ENCODE measurements around the gene KCNMA1. TPM values are rescaled to one million over a fixed set of nuclear protein-coding genes. Genes with fewer than 3 reads are reported as not detected.

KCNMA1 gene
- total RNA-seq, 3 donors from 2014 or later (not counting 1 experiment from before 2014, with no cell fraction given): 0.40 to 1.8 (median 0.63) TPM

GRCh38 chr10:77401683-77402082 is 235.9 kb downstream of the KCNMA1 start:
- Mint-ChIP-seq H3K36me3 (no peaks in the 10 kb centered on the region), H3K27ac (no peak overlapping the region), H3K4me3 (no peak overlapping the region), H3K4me1 (peaks cover 0 to 4% of the 10 kb centered on the region in 2 donors), H3K9me3 (no peaks in the 10 kb centered on the region), H3K27me3 (ENCODE audit: low read depth in 2 of 2) (peaks cover 7 to 15% of the 10 kb centered on the region in 2 donors)
- no peak for ATAC-seq
- WGBS (ENCODE audit: insufficient coverage): 82% methylated on average over 3 of the region's 3 CpGs
- no peaks in the 10 kb centered on the region for H3K9me3 ChIP-seq (ENCODE audit: control insufficient read depth, insufficient read depth, low read length)
- no peak for TF ChIP-seq CTCF (IDR thresholded peaks at IDR 0.05)
- no peaks in the 10 kb centered on the region for H3K27me3 ChIP-seq (ENCODE audit: control insufficient read depth, insufficient read depth, low read length)
- DNase-seq: no peak
- intact Hi-C loops (cut with micrococcal nuclease): no loop called here
- H3K36me3 ChIP-seq (ENCODE audit: control insufficient read depth, insufficient read depth, low read length): no peaks in the 10 kb centered on the region
- no peak overlapping the region for H3K27ac ChIP-seq (ENCODE audit: low read length)
- no peak overlapping the region for H3K4me3 ChIP-seq (ENCODE audit: low read length)
- no peaks in the 10 kb centered on the region for H3K4me1 ChIP-seq (ENCODE audit: control insufficient read depth, insufficient read depth, low read length)

- DNase-seq (no peak), ATAC-seq (no peak)
- intact Hi-C loops (cut with micrococcal nuclease): no loop called here
- no peaks in the 10 kb centered on the region for H3K9me3 ChIP-seq (ENCODE audit: control insufficient read depth, insufficient read depth, low read length)
- H3K36me3 Mint-ChIP-seq: no peaks in the 10 kb centered on the region
- H3K27ac ChIP-seq (ENCODE audit: low read length): no peak overlapping the region
- H3K9me3 Mint-ChIP-seq: no peaks in the 10 kb centered on the region
- peaks cover 15 to 24% of the 10 kb centered on the region in 2 donors for H3K27me3 Mint-ChIP-seq (ENCODE audit: low read depth in 2 of 2)
- no peak overlapping the region for H3K27ac Mint-ChIP-seq
- no peaks in the 10 kb centered on the region for H3K27me3 ChIP-seq (ENCODE audit: control insufficient read depth, insufficient read depth, low read length)
- H3K4me1 Mint-ChIP-seq: no peaks in the 10 kb centered on the region
- H3K4me3 Mint-ChIP-seq: no peak overlapping the region
- H3K36me3 ChIP-seq (ENCODE audit: control insufficient read depth, insufficient read depth, low read length): no peaks in the 10 kb centered on the region
- no peak for TF ChIP-seq CTCF (IDR thresholded peaks at IDR 0.05)
- no peaks in the 10 kb centered on the region for H3K4me1 ChIP-seq (ENCODE audit: control insufficient read depth, insufficient read depth, low read length)
- WGBS (ENCODE audit: insufficient coverage): 89% methylated on average over 4 of the region's 4 CpGs
- H3K4me3 ChIP-seq (ENCODE audit: low read length): no peak overlapping the region
Observed at GRCh38 chr10:77400033-77400432, 237.6 kb downstream of the KCNMA1 start.

- Mint-ChIP-seq H3K27me3 (ENCODE audit: low read depth in 2 of 2) (peaks cover 15 to 24% of the 10 kb centered on the region in 2 donors), H3K36me3 (no peaks in the 10 kb centered on the region), H3K9me3 (no peaks in the 10 kb centered on the region), H3K4me1 (no peaks in the 10 kb centered on the region), H3K27ac (no peak overlapping the region), H3K4me3 (no peak overlapping the region)
- Histone ChIP-seq H3K9me3 (ENCODE audit: control insufficient read depth, insufficient read depth, low read length) (no peaks in the 10 kb centered on the region), H3K4me3 (ENCODE audit: low read length) (no peak overlapping the region), H3K27ac (ENCODE audit: low read length) (no peak overlapping the region), H3K36me3 (ENCODE audit: control insufficient read depth, insufficient read depth, low read length) (no peaks in the 10 kb centered on the region), H3K4me1 (ENCODE audit: control insufficient read depth, insufficient read depth, low read length) (no peaks in the 10 kb centered on the region), H3K27me3 (ENCODE audit: control insufficient read depth, insufficient read depth, low read length) (no peaks in the 10 kb centered on the region)
- DNase-seq (no peak), ATAC-seq (no peak)
- intact Hi-C loops (cut with micrococcal nuclease): no loop called here
- WGBS (ENCODE audit: insufficient coverage): 81% methylated on average over 10 of the region's 10 CpGs
- TF ChIP-seq CTCF (IDR thresholded peaks at IDR 0.05): no peak
Observed at GRCh38 chr10:77398986-77399755, 238.4 kb downstream of the KCNMA1 start.

GRCh38 chr10:77398558-77398957 is 239.1 kb downstream of the KCNMA1 start:
- Histone ChIP-seq H3K4me3 (ENCODE audit: low read length) (no peak overlapping the region), H3K9me3 (ENCODE audit: control insufficient read depth, insufficient read depth, low read length) (no peaks in the 10 kb centered on the region), H3K36me3 (ENCODE audit: control insufficient read depth, insufficient read depth, low read length) (no peaks in the 10 kb centered on the region), H3K27ac (ENCODE audit: low read length) (no peak overlapping the region), H3K27me3 (ENCODE audit: control insufficient read depth, insufficient read depth, low read length) (no peaks in the 10 kb centered on the region), H3K4me1 (ENCODE audit: control insufficient read depth, insufficient read depth, low read length) (no peaks in the 10 kb centered on the region)
- H3K36me3 Mint-ChIP-seq: no peaks in the 10 kb centered on the region
- no peak for ATAC-seq
- no peaks in the 10 kb centered on the region for H3K4me1 Mint-ChIP-seq
- no peak for TF ChIP-seq CTCF (IDR thresholded peaks at IDR 0.05)
- no peak overlapping the region for H3K4me3 Mint-ChIP-seq
- no peaks in the 10 kb centered on the region for H3K9me3 Mint-ChIP-seq
- WGBS (ENCODE audit: insufficient coverage): 45% methylated on average over 1 of the region's 2 CpGs
- peaks cover 18 to 24% of the 10 kb centered on the region in 2 donors for H3K27me3 Mint-ChIP-seq (ENCODE audit: low read depth in 2 of 2)
- H3K27ac Mint-ChIP-seq: no peak overlapping the region
- intact Hi-C loops (cut with micrococcal nuclease): no loop called here
- DNase-seq: no peak
